Measurements from ENCODE around the gene MRPL14. TPM values are rescaled to one million over a fixed set of nuclear protein-coding genes. Genes with fewer than 3 reads are reported as not detected.
A peak's percentile ranks its signal among the peaks of the same experiment; 100 is the strongest.

Gene MRPL14
- total and polyA plus RNA-seq, 9 of the 15 experiments (the other 6 are each of a cell fraction or from before 2014, with no cell fraction given), result 126 to 424 (median 165) TPM

DNA sequence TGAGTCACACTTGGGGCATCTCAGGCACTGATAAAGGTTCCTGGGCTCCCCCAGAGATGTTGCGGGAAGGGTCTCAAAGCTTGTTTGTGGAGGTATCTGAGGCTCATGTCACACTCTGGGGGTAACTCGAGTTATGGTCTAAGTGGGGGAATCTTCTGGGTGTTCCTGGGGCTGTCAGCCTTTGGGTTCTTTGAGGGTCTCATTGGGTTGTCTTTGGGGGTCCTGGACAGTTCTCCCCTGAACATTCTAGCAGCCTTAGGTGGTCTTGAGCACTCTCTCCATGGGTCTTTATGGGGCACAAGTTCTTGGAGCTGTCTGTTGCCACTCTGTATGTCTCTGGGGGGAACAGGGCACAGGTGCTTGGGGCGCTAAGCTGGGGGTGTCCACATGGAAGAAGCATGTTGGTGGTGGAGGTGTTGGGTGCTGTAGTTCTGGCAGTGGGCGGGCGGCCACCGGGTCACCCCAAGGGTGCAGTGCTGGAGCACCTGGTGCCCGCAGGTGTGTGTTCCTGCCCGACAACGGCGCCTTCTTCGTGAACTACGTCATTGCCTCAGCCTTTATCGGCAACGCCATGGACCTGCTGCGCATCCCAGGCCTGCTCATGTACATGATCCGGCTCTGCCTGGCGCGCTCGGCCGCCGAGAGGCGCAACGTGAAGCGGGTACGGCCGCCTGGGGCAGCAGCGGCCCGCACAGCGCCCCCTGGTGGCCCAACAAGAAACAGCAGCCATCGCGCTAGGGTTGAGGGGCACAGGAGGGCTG lies 24.3 kb upstream of the MRPL14 start (continued):
- TF ChIP-seq, protein P1, sequence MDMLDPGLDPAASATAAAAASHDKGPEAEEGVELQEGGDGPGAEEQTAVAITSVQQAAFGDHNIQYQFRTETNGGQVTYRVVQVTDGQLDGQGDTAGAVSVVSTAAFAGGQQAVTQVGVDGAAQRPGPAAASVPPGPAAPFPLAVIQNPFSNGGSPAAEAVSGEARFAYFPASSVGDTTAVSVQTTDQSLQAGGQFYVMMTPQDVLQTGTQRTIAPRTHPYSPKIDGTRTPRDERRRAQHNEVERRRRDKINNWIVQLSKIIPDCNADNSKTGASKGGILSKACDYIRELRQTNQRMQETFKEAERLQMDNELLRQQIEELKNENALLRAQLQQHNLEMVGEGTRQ (CRISPR knock-in tag; IDR thresholded peaks at IDR 0.05), result no peak
- TF ChIP-seq STAT5B (CRISPR knock-in tag; IDR thresholded peaks at IDR 0.05) (no peak), PHB (CRISPR knock-in tag; IDR thresholded peaks at IDR 0.05) (no peak), MYBL2 (IDR thresholded peaks at IDR 0.05; ENCODE audit: low read depth) (no peak; the same call in 1 of the 2 replicates), MYBL2 (CRISPR knock-in tag; IDR thresholded peaks at IDR 0.05; ENCODE audit: borderline replicate concordance) (no peak), CCAR2 (IDR thresholded peaks at IDR 0.05; ENCODE audit: low read depth, low read length) (no peak), GABPB2 (CRISPR knock-in tag; conservative IDR thresholded peaks at IDR 0.05) (no peak), MBD2 (IDR thresholded peaks at IDR 0.05; ENCODE audit: borderline replicate concordance, low read depth) (no peak), ZFP36 (IDR thresholded peaks at IDR 0.05; ENCODE audit: low read depth, low read length, partially characterized antibody) (peak; percentile 58), TEAD1 (CRISPR knock-in tag; IDR thresholded peaks at IDR 0.05) (peak in 1 of 2 experiments; percentile 55; a peak in 1 of 4 replicates), BRD4 (IDR thresholded peaks at IDR 0.05) (no peak), ZC3H8 (IDR thresholded peaks at IDR 0.05) (no peak), ZNF586 (CRISPR knock-in tag; conservative IDR thresholded peaks at IDR 0.05) (no peak), SMAD1 (IDR thresholded peaks at IDR 0.05; ENCODE audit: low read depth, low read length, partially characterized antibody) (no peak), PTRF (tag; IDR thresholded peaks at IDR 0.05) (no peak)
- TF ChIP-seq, protein P2, sequence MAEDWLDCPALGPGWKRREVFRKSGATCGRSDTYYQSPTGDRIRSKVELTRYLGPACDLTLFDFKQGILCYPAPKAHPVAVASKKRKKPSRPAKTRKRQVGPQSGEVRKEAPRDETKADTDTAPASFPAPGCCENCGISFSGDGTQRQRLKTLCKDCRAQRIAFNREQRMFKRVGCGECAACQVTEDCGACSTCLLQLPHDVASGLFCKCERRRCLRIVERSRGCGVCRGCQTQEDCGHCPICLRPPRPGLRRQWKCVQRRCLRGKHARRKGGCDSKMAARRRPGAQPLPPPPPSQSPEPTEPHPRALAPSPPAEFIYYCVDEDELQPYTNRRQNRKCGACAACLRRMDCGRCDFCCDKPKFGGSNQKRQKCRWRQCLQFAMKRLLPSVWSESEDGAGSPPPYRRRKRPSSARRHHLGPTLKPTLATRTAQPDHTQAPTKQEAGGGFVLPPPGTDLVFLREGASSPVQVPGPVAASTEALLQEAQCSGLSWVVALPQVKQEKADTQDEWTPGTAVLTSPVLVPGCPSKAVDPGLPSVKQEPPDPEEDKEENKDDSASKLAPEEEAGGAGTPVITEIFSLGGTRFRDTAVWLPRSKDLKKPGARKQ (CRISPR knock-in tag; IDR thresholded peaks at IDR 0.05), result no peak
- TF ChIP-seq, protein P3, sequence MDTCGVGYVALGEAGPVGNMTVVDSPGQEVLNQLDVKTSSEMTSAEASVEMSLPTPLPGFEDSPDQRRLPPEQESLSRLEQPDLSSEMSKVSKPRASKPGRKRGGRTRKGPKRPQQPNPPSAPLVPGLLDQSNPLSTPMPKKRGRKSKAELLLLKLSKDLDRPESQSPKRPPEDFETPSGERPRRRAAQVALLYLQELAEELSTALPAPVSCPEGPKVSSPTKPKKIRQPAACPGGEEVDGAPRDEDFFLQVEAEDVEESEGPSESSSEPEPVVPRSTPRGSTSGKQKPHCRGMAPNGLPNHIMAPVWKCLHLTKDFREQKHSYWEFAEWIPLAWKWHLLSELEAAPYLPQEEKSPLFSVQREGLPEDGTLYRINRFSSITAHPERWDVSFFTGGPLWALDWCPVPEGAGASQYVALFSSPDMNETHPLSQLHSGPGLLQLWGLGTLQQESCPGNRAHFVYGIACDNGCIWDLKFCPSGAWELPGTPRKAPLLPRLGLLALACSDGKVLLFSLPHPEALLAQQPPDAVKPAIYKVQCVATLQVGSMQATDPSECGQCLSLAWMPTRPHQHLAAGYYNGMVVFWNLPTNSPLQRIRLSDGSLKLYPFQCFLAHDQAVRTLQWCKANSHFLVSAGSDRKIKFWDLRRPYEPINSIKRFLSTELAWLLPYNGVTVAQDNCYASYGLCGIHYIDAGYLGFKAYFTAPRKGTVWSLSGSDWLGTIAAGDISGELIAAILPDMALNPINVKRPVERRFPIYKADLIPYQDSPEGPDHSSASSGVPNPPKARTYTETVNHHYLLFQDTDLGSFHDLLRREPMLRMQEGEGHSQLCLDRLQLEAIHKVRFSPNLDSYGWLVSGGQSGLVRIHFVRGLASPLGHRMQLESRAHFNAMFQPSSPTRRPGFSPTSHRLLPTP (IDR thresholded peaks at IDR 0.05; ENCODE audit: borderline replicate concordance, extremely low read depth, insufficient read length), result no peak
- TF ChIP-seq, protein P4, sequence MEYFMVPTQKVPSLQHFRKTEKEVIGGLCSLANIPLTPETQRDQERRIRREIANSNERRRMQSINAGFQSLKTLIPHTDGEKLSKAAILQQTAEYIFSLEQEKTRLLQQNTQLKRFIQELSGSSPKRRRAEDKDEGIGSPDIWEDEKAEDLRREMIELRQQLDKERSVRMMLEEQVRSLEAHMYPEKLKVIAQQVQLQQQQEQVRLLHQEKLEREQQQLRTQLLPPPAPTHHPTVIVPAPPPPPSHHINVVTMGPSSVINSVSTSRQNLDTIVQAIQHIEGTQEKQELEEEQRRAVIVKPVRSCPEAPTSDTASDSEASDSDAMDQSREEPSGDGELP (CRISPR knock-in tag; IDR thresholded peaks at IDR 0.05; ENCODE audit: borderline replicate concordance), result peak; percentile 89
- TF ChIP-seq, protein P5, sequence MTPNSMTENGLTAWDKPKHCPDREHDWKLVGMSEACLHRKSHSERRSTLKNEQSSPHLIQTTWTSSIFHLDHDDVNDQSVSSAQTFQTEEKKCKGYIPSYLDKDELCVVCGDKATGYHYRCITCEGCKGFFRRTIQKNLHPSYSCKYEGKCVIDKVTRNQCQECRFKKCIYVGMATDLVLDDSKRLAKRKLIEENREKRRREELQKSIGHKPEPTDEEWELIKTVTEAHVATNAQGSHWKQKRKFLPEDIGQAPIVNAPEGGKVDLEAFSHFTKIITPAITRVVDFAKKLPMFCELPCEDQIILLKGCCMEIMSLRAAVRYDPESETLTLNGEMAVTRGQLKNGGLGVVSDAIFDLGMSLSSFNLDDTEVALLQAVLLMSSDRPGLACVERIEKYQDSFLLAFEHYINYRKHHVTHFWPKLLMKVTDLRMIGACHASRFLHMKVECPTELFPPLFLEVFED (CRISPR knock-in tag; conservative IDR thresholded peaks at IDR 0.05), result no peak

Measured in K562 (cell line).